ENCODE measurements around the gene PPP1R13L. TPM values are rescaled to one million over a fixed set of nuclear protein-coding genes. Genes with fewer than 3 reads are reported as not detected.

PPP1R13L gene
- total RNA-seq, 1 experiment from 2014 or later, result 27.5 TPM

- Mint-ChIP-seq H3K4me3 (no peak overlapping the region), H3K27me3 (ENCODE audit: low read depth) (peaks cover 10% of the 10 kb centered on the region), H3K36me3 (no peaks in the 10 kb centered on the region), H3K27ac (no peak overlapping the region), H3K4me1 (peaks cover 3% of the 10 kb centered on the region; the same call in 1 of the 2 replicates), H3K9me3 (no peaks in the 10 kb centered on the region)
- CTCF ChIA-PET, result interaction anchor here (0.7 kb wide), 1 partner anchor 96 kb away, joined by 3 read pairs; no protein-coding TSS in a partner anchor
- no peak for ATAC-seq
- TF ChIP-seq ELF4 (CRISPR knock-in tag; IDR thresholded peaks at IDR 0.05; ENCODE audit: low read depth), result no peak
- TF ChIP-seq AFF4 (CRISPR knock-in tag; IDR thresholded peaks at IDR 0.05; ENCODE audit: borderline replicate concordance), result no peak
- TF ChIP-seq PREB (CRISPR knock-in tag; IDR thresholded peaks at IDR 0.05; ENCODE audit: borderline replicate concordance), result no peak
- no peak for TF ChIP-seq TEAD4 (CRISPR knock-in tag; IDR thresholded peaks at IDR 0.05)
- TF ChIP-seq GABPB1 (CRISPR knock-in tag; IDR thresholded peaks at IDR 0.05), result no peak
- no peak for TF ChIP-seq RELA (CRISPR knock-in tag; IDR thresholded peaks at IDR 0.05; ENCODE audit: borderline replicate concordance)
- TF ChIP-seq MXD4 (CRISPR knock-in tag; IDR thresholded peaks at IDR 0.05; ENCODE audit: borderline replicate concordance), result no peak
- TF ChIP-seq TP53 (CRISPR knock-in tag; IDR thresholded peaks at IDR 0.05), result no peak
- no peak for TF ChIP-seq ZNF416 (CRISPR knock-in tag; IDR thresholded peaks at IDR 0.05)
- no peak for TF ChIP-seq ETV6 (CRISPR knock-in tag; IDR thresholded peaks at IDR 0.05)
- TF ChIP-seq HMGXB4 (CRISPR knock-in tag; IDR thresholded peaks at IDR 0.05), result no peak
- TF ChIP-seq ERG (CRISPR knock-in tag; IDR thresholded peaks at IDR 0.05), result no peak
- TF ChIP-seq USF1 (CRISPR knock-in tag; IDR thresholded peaks at IDR 0.05), result no peak
- no peak for TF ChIP-seq STAT6 (CRISPR knock-in tag; conservative IDR thresholded peaks at IDR 0.05; ENCODE audit: low read depth)
- no peak for TF ChIP-seq JAZF1 (CRISPR knock-in tag; IDR thresholded peaks at IDR 0.05)
- POLR2A ChIA-PET, result no interaction called here
- DNase-seq (ENCODE audit: low spot score), result no peak
Measured at GRCh38 chr19:45342911-45343310, 62.0 kb downstream of the PPP1R13L start.

Data from WTC11 (cell line).